GM18505 (cell line): ENCODE data around the gene THBS1.

Source experiments
- ATAC-seq: cut with Tn5 transposase; IDR thresholded peaks from one replicate; pipeline ENCODE4 v1.9.1; 2021; ENCODE audit not compliant: unreplicated experiment
- POLR2A ChIP-seq: IDR thresholded peaks from 4 replicates; pipeline ENCODE4 v1.6.1; 2011; ENCODE audit warnings: borderline replicate concordance; ENCODE audit not compliant: insufficient read depth, insufficient read length; ENCODE audit errors: extremely low read depth

THBS1 gene

GRCh38 chr15:39587731-39588530 lies 7.1 kb downstream of the THBS1 start:
- no peak for TF ChIP-seq POLR2A
- no peak for ATAC-seq

- ATAC-seq, result no peak
- TF ChIP-seq POLR2A, result no peak
Observed at GRCh38 chr15:39588531-39589192, 7.8 kb downstream of the THBS1 start.

- ATAC-seq, result no peak
- TF ChIP-seq POLR2A, result no peak
Observed at GRCh38 chr15:39589193-39589814, 8.4 kb downstream of the THBS1 start.

GRCh38 chr15:39589815-39590644 lies 9.2 kb downstream of the THBS1 start:
- no peak for ATAC-seq
- TF ChIP-seq POLR2A, result no peak

GRCh38 chr15:39591141-39591895 lies 10.4 kb downstream of the THBS1 start:
- no peak for TF ChIP-seq POLR2A
- ATAC-seq, result no peak

- no peak for TF ChIP-seq POLR2A
Observed at GRCh38 chr15:39591896-39592315, 11.0 kb downstream of the THBS1 start.

GRCh38 chr15:39592500-39592899 lies 11.6 kb downstream of the THBS1 start:
- TF ChIP-seq POLR2A, result no peak
- ATAC-seq, result no peak

More at GRCh38 chr15:39591896-39592315, 11.0 kb downstream of the THBS1 start:
- ATAC-seq, result no peak

- ATAC-seq, result no peak
- TF ChIP-seq POLR2A, result no peak
Observed at GRCh38 chr15:39593071-39593655, 12.3 kb downstream of the THBS1 start.

GRCh38 chr15:39593656-39594445 lies 13.0 kb downstream of the THBS1 start:
- no peak for ATAC-seq
- TF ChIP-seq POLR2A, result no peak

GRCh38 chr15:39594446-39595337 lies 13.8 kb downstream of the THBS1 start:
- no peak for TF ChIP-seq POLR2A
- no peak for ATAC-seq
